Adrenal gland (tissue), 12 donors: Measurements from ENCODE around the gene MYO10. TPM values are rescaled to one million over a fixed set of nuclear protein-coding genes. Genes with fewer than 3 reads are reported as not detected.

Experiments used
- DNase-seq, 7 donors: peaks; one replicate each; pipeline ENCODE4 v3.0.0-alpha.2; 2019 to 2020
- H3K27ac ChIP-seq, 5 donors: fragments of 200-600 bp; sonication (generic) in 4 of 5; 1 replicate in 3 of 5; 2 replicates in 2 of 5; pipeline versions ENCODE4 v1.5.1 to v1.8.0; 2016 to 2020; ENCODE audit warnings: mild to moderate bottlenecking in 1 of 5
- H3K27me3 ChIP-seq: fragments of 200-600 bp; 2 replicates; pipeline ENCODE4 v1.8.0; 2021
- H3K36me3 ChIP-seq, 2 donors: fragments of 200-600 bp; replicated peaks in 1 of 2; 1 replicate in 1 of 2; 2 replicates in 1 of 2; pipeline versions ENCODE4 v1.5.1 to v1.8.0; 2018 to 2022
- H3K4me1 ChIP-seq, 2 donors: fragments of 200-600 bp; replicated peaks in 1 of 2; 1 replicate in 1 of 2; 2 replicates in 1 of 2; pipeline versions ENCODE4 v1.5.1 to v1.8.0; 2018 to 2021
- H3K4me3 ChIP-seq, 4 donors: fragments of 200-600 bp; sonication (generic) in 3 of 4; one replicate each; pipeline ENCODE4 v1.5.1; 2016 to 2018
- H3K9me3 ChIP-seq, 3 donors: fragments of 200-600 bp; sonication (generic) in 1 of 3; replicated peaks in 1 of 3; 1 replicate in 2 of 3; 2 replicates in 1 of 3; pipeline versions ENCODE4 v1.5.1 to v1.8.0; 2016 to 2021
- CTCF ChIP-seq, 6 experiments: fragments of 450-650 bp in 4 of 6; fragments of 200-600 bp in 2 of 6; sonication (generic) in 1 of 6; IDR thresholded peaks; 1 replicate in 5 of 6; 2 replicates in 1 of 6; pipeline versions ENCODE4 v1.5.1 to v1.8.0; 2016 to 2021; ENCODE audit warnings: antibody characterized with exemption in 6 of 6, mild to moderate bottlenecking in 2 of 6, moderate library complexity in 1 of 6
- POLR2A ChIP-seq, 2 donors: fragments of 450-650 bp; IDR thresholded peaks; one replicate each; pipeline ENCODE4 v1.6.1; 2017; ENCODE audit warnings: antibody characterized with exemption in 2 of 2, mild to moderate bottlenecking in 2 of 2, moderate library complexity in 1 of 2
- WGBS, 4 donors: extraction: QIAGEN DNeasy Blood & Tissue Kit in 2 of 4; methylation state at CpG; one replicate each; pipeline versions ENCODE4 v1.1.5 to v1.1.7; 2013 to 2017; 5-methylcytosine and 5-hydroxymethylcytosine counted together
- intact Hi-C, 2 donors: fragments of 100-400 bp; cut with DNase I; formaldehyde crosslinking; loops; one replicate each; pipeline versions ENCODE4 v1.14.1 to v1.15.0; 2022 to 2023
- polyA plus RNA-seq, 3 donors: library from polyadenylated mRNA; stranded (reverse); fragments of 200-250 nt in 2 of 3; fragments of 350-450 nt in 1 of 3; fragmentation: Illumina TruSeq in 1 of 3; extraction: RNeasy Lipid Tissue Mini Kit (QIAGEN cat#74804) in 1 of 3; gene quantifications; one replicate each; pipeline ENCODE4 v1.2.3, GENCODE V29; 2013 to 2014
- total RNA-seq, 9 donors: library from RNA; depleted of rRNA in 4 of 9; stranded (reverse); fragments of >200 nt in 4 of 9; fragments of 120-200 nt in 1 of 9; fragmentation: NEBNext Ultra II Directional in 1 of 9; extraction: Animal tissue kit (Norgen Biotek cat#: 25700) in 1 of 9; gene quantifications; one replicate each; pipeline versions ENCODE4 v1.1.0 to v1.2.4, GENCODE V29; 2013 to 2023
- donor health status: healthy with polysubstance abuse.
- donor health status: Bipolar disorder and iron deficiency.
- donor health status: DM: yes; HTN: yes; CAD: no.
- donor health status: DM: no; HTN: no; CAD: no.
- donor health status: DM: no; HTN: no; CAD: no.
- donor health status: DM: yes; HTN: yes; CAD: no.

Gene MYO10
- total and polyA plus RNA-seq, 12 donors = 2.2 to 38.9 (median 10.5) TPM

- H3K36me3 ChIP-seq = no peaks in the 10 kb centered on the region
- H3K9me3 ChIP-seq = no peaks in the 10 kb centered on the region
- no peak overlapping the region for H3K27ac ChIP-seq
- TF ChIP-seq POLR2A (IDR thresholded peaks at IDR 0.05) (no peak), CTCF (IDR thresholded peaks at IDR 0.05) (no peak)
- no peaks in the 10 kb centered on the region for H3K27me3 ChIP-seq
- intact Hi-C loops = no loop called here
- H3K4me3 ChIP-seq = no peak overlapping the region
- H3K4me1 ChIP-seq = no peaks in the 10 kb centered on the region
- 86 to 88% (median 86%) methylated on average over 12 of the region's 12 CpGs for WGBS, 4 donors
- no peak for DNase-seq
Measured at GRCh38 chr5:16899171-16899570, 36.9 kb downstream of the MYO10 start.

DNA sequence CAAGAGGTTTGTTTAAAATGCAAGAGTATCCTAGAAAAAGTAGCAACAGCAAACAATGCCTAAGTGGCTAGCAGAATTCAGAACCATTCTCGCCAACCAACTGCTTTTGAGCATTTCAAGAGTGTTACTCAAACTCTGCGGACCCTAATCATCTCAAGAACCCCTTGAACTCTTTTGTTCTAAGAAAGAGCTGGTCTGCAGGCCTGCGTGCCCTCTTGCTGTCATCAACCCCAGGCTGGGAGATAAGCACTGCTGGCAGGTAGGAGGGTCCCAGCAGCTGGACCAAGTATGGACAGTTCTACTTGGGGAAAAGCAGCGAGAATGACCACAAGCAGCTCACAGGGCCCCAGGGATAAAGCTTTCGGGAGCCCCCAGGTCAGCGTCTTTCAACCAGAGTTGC is 38.3 kb downstream of the MYO10 start:
- H3K27ac ChIP-seq = no peak overlapping the region
- no peak overlapping the region for H3K4me3 ChIP-seq
- DNase-seq = no peak
- no peaks in the 10 kb centered on the region for H3K4me1 ChIP-seq
- no peaks in the 10 kb centered on the region for H3K9me3 ChIP-seq
- WGBS, 4 donors = 92 to 94% (median 92%) methylated on average over 6 of the region's 6 CpGs
- intact Hi-C loops = no loop called here
- TF ChIP-seq CTCF (IDR thresholded peaks at IDR 0.05) = no peak
- TF ChIP-seq POLR2A (IDR thresholded peaks at IDR 0.05) = no peak
- no peaks in the 10 kb centered on the region for H3K27me3 ChIP-seq
- H3K36me3 ChIP-seq = no peaks in the 10 kb centered on the region

GRCh38 chr5:16897284-16897704 is 38.8 kb downstream of the MYO10 start:
- Histone ChIP-seq H3K36me3 (no peaks in the 10 kb centered on the region), H3K27ac (no peak overlapping the region), H3K4me3 (no peak overlapping the region), H3K27me3 (no peaks in the 10 kb centered on the region), H3K4me1 (no peaks in the 10 kb centered on the region), H3K9me3 (no peaks in the 10 kb centered on the region)
- WGBS, 4 donors = 34 to 63% (median 47%) methylated on average over 7 of the region's 7 CpGs
- intact Hi-C loops = no loop called here
- TF ChIP-seq CTCF (IDR thresholded peaks at IDR 0.05) = no peak
- TF ChIP-seq POLR2A (IDR thresholded peaks at IDR 0.05) = no peak
- DNase-seq = no peak

DNA sequence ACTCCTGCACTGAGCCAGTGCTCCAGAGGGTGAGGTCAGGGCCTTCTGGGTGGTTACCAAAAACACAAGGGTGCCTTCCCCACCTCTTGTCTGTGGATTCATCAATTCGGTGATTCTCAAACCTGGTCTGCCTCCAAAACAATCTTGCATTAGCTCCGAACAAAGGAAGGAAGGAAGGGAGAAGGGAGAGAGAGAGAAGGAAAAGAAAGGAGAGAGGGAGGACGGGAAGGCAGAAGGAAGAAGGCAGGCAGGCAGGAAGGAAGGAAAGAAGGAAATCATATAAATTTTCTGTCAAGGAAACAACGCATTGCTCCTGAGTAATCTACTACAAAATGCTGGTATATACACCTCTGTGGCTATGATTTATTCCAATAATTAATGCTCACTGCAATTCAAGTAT is 39.3 kb downstream of the MYO10 start:
- Histone ChIP-seq H3K9me3 (no peaks in the 10 kb centered on the region), H3K27ac (no peak overlapping the region), H3K36me3 (no peaks in the 10 kb centered on the region), H3K27me3 (no peaks in the 10 kb centered on the region), H3K4me1 (no peaks in the 10 kb centered on the region), H3K4me3 (no peak overlapping the region)
- 51 to 63% (median 56%) methylated on average over 4 of the region's 4 CpGs for WGBS, 4 donors
- intact Hi-C loops = no loop called here
- TF ChIP-seq POLR2A (IDR thresholded peaks at IDR 0.05) = no peak
- no peak for TF ChIP-seq CTCF (IDR thresholded peaks at IDR 0.05)
- DNase-seq = no peak
